ENCODE measurements around the gene CLDN12.

DNA sequence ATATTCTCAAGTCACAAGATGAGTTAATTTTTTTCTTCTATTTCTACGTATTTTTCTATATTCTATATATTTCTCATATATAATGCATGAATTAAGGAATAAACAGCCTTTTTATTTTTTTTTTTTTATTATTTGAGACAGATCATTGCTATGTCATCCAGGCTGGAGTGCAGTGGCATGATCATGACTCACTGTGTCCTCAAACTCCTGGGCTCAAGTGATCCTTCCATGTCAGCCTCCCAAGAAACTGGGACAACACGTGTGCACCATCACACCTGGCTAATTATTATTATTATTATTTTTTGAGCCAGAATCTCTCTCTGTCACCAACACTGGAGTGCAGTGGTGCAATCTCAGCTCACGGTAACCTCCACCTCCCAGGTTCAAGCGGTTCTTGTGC lies 1.5 kb downstream of the CLDN12 start:
- TF ChIP-seq, protein P1, sequence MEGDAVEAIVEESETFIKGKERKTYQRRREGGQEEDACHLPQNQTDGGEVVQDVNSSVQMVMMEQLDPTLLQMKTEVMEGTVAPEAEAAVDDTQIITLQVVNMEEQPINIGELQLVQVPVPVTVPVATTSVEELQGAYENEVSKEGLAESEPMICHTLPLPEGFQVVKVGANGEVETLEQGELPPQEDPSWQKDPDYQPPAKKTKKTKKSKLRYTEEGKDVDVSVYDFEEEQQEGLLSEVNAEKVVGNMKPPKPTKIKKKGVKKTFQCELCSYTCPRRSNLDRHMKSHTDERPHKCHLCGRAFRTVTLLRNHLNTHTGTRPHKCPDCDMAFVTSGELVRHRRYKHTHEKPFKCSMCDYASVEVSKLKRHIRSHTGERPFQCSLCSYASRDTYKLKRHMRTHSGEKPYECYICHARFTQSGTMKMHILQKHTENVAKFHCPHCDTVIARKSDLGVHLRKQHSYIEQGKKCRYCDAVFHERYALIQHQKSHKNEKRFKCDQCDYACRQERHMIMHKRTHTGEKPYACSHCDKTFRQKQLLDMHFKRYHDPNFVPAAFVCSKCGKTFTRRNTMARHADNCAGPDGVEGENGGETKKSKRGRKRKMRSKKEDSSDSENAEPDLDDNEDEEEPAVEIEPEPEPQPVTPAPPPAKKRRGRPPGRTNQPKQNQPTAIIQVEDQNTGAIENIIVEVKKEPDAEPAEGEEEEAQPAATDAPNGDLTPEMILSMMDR (IDR thresholded peaks at IDR 0.05) = no peak
- TF ChIP-seq POLR2A (IDR thresholded peaks at IDR 0.05) = no peak
